Cardiac muscle cell (in vitro differentiated cells and primary cell): ENCODE measurements around the gene MYOF. TPM values are rescaled to one million over a fixed set of nuclear protein-coding genes. Genes with fewer than 3 reads are reported as not detected.
"Not testable (repeated sequence)": the region's sequence is repeated elsewhere in the genome, so short reads cannot be mapped to it uniquely, and the experiment has no call there.

Experiments used
- DNase-seq, 2 donors: peaks; one replicate each; pipeline versions ENCODE4 v3.0.0 to v3.0.0-alpha.2; 2010 to 2017; ENCODE audit warnings: low read depth in 1 of 2, low spot score in 1 of 2
- H3K27ac ChIP-seq: fragments of 200-600 bp; sonication (generic); 2 replicates; pipeline ENCODE4 v1.5.1; 2016
- H3K27me3 ChIP-seq: fragments of 200-600 bp; sonication (generic); 2 replicates; pipeline ENCODE4 v1.6.0; 2016; ENCODE audit warnings: control low read depth
- H3K36me3 ChIP-seq: fragments of 200-600 bp; sonication (generic); 2 replicates; pipeline ENCODE4 v1.5.1; 2016; ENCODE audit warnings: control low read depth
- H3K4me1 ChIP-seq: fragments of 200-600 bp; sonication (generic); 2 replicates; pipeline ENCODE4 v1.8.1; 2017; ENCODE audit warnings: low read depth, mild to moderate bottlenecking, mixed run types
- H3K4me3 ChIP-seq: fragments of 200-600 bp; sonication (generic); 2 replicates; pipeline ENCODE4 v1.5.1; 2016; ENCODE audit warnings: mild to moderate bottlenecking
- H3K9me3 ChIP-seq: fragments of 200-600 bp; sonication (generic); 2 replicates; pipeline ENCODE4 v1.5.1; 2017; ENCODE audit warnings: low read depth, mild to moderate bottlenecking, control low read depth
- CTCF ChIP-seq: IDR thresholded peaks from 2 replicates; pipeline ENCODE4 v1.5.1; 2012; ENCODE audit warnings: low read depth, mild to moderate bottlenecking, low read length
- polyA plus RNA-seq: library from polyadenylated mRNA; unstranded; fragments of >200 nt; fragmentation: Nextera tagmentation; extraction: Ambion mirVana; gene quantifications from 2 replicates; pipeline ENCODE4 v1.2.1, GENCODE V29; 2016
- total RNA-seq: library from RNA; depleted of rRNA; stranded (reverse); fragments of >200 nt; gene quantifications from 2 replicates; pipeline ENCODE4 v1.2.3, GENCODE V29; 2016

Gene MYOF
- total and polyA plus RNA-seq, 2 experiments from 2014 or later, result 13.4 to 22.4 TPM

- H3K4me3 ChIP-seq, result no peak overlapping the region
- TF ChIP-seq CTCF, result no peak
- no peak overlapping the region for H3K27ac ChIP-seq
- peaks cover 3% of the 10 kb centered on the region for H3K4me1 ChIP-seq
- peak in 1 of 2 donors; percentile 91 for DNase-seq
- no peaks in the 10 kb centered on the region for H3K9me3 ChIP-seq
- H3K27me3 ChIP-seq, result no peaks in the 10 kb centered on the region
- no peaks in the 10 kb centered on the region for H3K36me3 ChIP-seq
These were observed 11.0 kb downstream of the MYOF start for GRCh38 chr10:93471110-93471651.

GRCh38 chr10:93469454-93469853 is 12.7 kb downstream of the MYOF start:
- no peaks in the 10 kb centered on the region for H3K9me3 ChIP-seq
- H3K4me1 ChIP-seq, result peaks cover 3% of the 10 kb centered on the region
- no peak overlapping the region for H3K4me3 ChIP-seq
- H3K27me3 ChIP-seq, result no peaks in the 10 kb centered on the region
- no peak for DNase-seq
- no peak overlapping the region for H3K27ac ChIP-seq
- no peaks in the 10 kb centered on the region for H3K36me3 ChIP-seq
- no peak for TF ChIP-seq CTCF

- TF ChIP-seq CTCF, result no peak
- peak in 1 of 2 donors; percentile 92 for DNase-seq
- Histone ChIP-seq H3K36me3 (no peaks in the 10 kb centered on the region), H3K27ac (peak overlapping the region; percentile 43), H3K4me3 (no peak overlapping the region), H3K4me1 (peaks cover 3% of the 10 kb centered on the region), H3K9me3 (no peaks in the 10 kb centered on the region), H3K27me3 (no peaks in the 10 kb centered on the region)
These were observed 13.5 kb downstream of the MYOF start for GRCh38 chr10:93468461-93469213.

GRCh38 chr10:93467635-93468034 is 14.5 kb downstream of the MYOF start:
- not testable (repeated sequence) for H3K36me3 ChIP-seq, H3K4me1 ChIP-seq, H3K4me3 ChIP-seq, H3K27ac ChIP-seq, H3K27me3 ChIP-seq, DNase-seq, H3K9me3 ChIP-seq

GRCh38 chr10:93465806-93466675 is 16.1 kb downstream of the MYOF start:
- H3K4me1 ChIP-seq, result no peaks in the 10 kb centered on the region
- H3K9me3 ChIP-seq, result no peaks in the 10 kb centered on the region
- DNase-seq, result peak in 1 of 2 donors; percentile 85
- H3K27me3 ChIP-seq, result no peaks in the 10 kb centered on the region
- H3K27ac ChIP-seq, result peak overlapping the region; percentile 16
- H3K4me3 ChIP-seq, result no peak overlapping the region
- no peaks in the 10 kb centered on the region for H3K36me3 ChIP-seq
- no peak for TF ChIP-seq CTCF
